Right forelimb (tissue), 1 donor: Measurements from ENCODE around the gene OSER1.
A peak's percentile ranks its signal among the peaks of the same experiment; 100 is the strongest.
"Not testable (repeated sequence)": the region's sequence is repeated elsewhere in the genome, so short reads cannot be mapped to it uniquely, and the experiment has no call there.

Experiments used
- DNase-seq: peaks from one replicate; pipeline ENCODE4 v3.0.0-alpha.2; 2018

The OSER1 gene

DNA sequence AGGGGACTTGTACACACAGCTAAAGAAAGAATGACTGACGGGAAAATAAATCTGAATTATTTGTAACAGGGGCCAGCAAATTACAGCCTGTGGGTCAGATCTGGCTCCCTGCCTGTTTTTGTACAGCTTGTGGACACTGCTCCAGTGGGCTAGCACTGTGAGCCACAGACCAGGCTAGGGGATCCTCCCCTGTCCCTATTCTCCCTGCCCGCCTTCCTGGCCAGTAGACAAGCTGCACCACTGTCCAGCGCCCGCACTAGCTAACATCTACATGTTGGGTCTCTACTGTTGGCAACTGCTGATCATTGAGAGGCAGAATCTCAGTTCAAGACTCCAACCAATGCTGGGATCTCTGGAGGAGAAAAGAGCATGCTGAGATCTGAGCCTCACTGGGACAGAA, 10.7 kb downstream of the OSER1 start:
- no peak for DNase-seq

GRCh38 chr20:44198872-44199271, 11.7 kb downstream of the OSER1 start:
- no peak for DNase-seq

DNA sequence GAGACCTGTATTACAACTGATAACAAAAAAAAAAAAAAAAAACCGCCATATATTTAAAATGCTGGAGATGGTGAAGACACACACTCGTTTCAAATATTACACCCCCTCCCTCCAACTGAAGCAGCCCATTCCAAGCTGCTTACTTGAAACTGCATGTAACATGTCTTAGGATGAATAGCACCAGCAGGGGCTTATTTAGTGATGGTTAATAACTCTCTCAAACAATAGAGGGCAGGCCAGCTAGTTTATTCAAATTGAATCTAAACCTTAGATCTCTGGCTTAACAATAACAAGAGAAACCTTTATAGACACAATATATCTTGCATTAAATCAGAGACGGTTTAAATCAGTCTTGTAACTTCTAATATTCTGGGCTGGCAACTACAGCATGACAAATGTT, 14.3 kb downstream of the OSER1 start:
- no peak for DNase-seq

- DNase-seq, result no peak
These were observed 15.0 kb downstream of the OSER1 start for GRCh38 chr20:44195605-44196004.

DNA sequence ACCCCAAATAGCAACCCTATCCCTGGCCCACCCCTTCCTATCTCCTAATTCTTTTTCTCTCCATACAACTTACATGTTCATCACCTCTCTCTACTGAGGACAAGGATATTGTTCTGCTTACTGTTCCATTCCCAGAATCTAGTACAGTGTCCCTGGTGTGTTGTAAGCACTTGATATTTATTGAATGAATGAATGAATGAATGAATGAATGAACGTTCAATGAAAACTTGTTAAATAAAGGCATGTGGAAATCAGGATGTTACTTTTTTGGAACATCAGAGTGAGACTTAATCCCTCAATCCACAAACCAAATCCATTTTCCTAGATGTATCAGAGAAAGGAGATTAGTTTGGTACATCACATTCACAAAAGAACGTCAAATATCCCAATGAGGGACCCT, 16.8 kb downstream of the OSER1 start:
- no peak for DNase-seq

GRCh38 chr20:44191640-44192039, 18.9 kb downstream of the OSER1 start:
- not testable (repeated sequence) for DNase-seq

DNA sequence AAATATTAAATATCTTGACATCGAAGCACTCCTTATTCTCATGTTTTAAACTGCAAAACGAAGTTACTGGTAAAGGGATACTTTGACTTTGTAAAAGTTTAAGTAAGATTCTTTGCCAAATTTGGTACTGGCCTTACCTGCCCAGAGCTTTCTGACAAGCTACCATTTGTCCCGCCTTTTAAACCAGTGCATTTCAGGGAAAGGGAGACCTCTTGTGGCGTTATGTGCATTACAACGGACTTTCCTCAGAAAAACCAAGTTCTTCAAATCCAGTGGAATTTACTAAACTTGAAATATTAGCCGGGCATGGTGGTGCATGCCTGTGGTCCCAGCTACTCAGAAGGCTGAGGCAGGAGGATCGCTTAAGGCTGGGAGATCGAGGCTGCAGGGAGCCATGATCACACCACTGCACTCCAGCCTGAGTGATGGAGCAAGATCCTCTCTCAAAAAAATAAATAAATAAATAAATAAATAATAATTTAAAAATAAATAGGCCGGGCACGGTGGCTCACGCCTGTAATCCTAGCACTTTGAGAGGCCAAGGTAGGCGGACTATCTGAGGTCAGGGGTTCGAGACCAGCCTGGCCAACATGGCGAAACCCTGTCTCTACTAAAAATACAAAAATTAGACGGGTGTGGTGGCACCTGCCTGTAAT, 20.2 kb downstream of the OSER1 start:
- peak; percentile 74 for DNase-seq

GRCh38 chr20:44188752-44189151, 21.8 kb downstream of the OSER1 start:
- no peak for DNase-seq

DNA sequence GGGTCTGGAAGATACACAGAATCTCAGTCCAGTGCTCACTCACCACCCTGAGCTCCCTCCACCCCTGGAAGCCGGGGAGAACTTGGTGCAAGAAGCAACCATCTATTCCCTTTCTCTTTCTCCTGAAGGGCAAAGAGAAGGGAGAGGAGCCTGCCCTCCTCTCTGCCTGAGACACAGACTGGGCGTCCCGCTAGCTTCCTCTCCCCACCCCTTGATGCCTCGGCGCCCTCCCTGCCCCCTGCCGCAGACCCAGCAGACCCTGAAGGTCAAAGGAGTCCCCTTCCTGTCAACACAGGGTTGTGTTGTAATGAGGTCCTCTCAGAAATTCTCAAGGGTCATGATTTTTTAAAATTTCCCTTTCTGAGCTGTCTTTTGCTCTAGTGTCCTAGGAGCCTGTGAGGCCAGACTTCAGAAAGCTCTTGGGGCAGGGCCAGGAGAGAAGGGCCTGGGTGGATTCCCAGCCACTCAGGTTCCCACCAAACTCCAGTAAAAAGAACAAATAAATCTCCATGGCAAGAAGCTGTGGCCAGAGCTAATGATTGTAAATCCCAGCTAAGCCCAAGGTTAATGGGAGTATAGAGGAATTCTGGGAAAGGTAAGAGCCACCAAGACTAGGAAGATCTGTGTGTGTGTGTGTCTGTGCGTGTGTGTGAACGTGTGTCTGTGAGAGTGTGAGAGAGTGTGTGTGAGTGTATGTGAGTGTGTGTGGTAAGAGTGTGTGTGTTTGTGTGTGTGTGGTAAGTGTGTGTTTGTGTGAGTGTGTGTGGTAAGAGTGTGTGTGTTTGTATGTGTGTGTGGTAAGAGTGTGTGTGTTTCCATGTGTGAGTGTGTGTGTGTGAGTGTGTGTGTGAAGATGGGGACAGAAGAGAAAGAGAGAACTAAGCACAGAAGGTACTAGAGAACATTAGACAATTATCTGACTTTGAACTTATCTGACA, 22.5 kb downstream of the OSER1 start:
- DNase-seq, result no peak

- DNase-seq, result peak; percentile 63
These were observed 23.4 kb downstream of the OSER1 start, which contains the start of gene JPH2 for GRCh38 chr20:44187054-44187771. JPH2 (minus strand) TSS chr20:44187188; CDS start chr20:44186705, 483 bp downstream.

- DNase-seq, result no peak
These were observed 23.9 kb downstream of the OSER1 start for GRCh38 chr20:44186674-44187053.

DNA sequence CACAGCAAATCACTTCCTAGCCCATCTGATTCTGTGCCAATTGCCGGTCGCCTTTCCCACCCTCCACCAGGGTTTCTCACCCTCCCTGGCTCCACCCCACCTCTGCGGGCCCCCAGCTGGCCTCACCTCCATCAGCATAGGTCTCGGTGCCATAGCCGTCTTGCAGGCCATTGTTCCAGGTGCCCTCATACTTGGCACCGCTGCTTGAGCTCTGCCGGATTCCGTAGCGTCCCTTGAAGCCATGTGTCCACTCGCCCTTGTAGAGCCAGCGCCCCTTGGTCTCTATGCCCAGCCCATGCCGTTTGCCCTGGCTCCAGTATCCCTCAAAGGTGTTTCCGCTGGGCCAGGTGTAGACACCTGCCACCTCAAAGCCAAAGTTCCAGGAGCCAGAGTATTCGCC, 24.4 kb downstream of the OSER1 start:
- DNase-seq, result no peak

DNA sequence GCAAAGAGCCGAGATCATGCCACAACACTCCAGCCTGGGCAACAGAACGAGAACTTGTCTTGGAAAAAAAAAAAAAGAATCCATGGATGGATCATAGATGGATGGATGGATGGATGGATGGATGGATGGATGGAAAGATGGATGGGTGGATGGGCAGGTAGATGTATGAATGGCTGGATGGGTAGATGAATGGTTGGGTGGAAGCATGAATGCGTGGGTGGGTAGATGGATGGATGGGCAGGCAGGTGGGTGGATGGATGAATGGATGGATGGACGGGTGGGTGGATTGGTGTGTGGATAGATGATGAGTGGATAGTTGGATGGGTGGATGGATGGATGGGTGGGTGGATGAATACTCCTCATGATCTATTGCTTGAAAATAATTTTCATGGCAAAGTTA, 25.0 kb downstream of the OSER1 start:
- DNase-seq, result no peak

GRCh38 chr20:44183282-44183681, 27.3 kb downstream of the OSER1 start:
- no peak for DNase-seq

- no peak for DNase-seq
These were observed 27.7 kb downstream of the OSER1 start for GRCh38 chr20:44182863-44183262.

GRCh38 chr20:44182135-44182765, 28.3 kb downstream of the OSER1 start:
- no peak for DNase-seq

DNA sequence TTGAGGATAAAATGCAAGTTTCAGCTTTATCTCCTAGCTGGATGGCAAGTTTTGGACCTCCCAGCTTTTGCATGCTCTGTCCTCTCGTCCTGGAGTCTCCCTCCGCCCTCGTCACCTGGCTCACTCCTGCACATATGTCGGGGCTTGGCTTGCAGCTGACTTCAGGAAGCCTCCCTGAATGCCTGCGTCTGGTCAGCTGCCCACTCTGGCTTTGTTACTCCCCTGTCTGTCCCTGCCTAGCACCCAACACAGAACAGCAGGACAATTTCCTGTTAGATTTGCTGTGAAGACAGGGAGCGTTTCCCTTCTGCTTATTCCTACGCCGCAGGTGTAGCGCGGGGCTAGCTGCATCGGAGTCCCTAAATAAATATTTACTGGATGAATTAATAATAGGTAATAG, 29.0 kb downstream of the OSER1 start:
- no peak for DNase-seq

GRCh38 chr20:44180814-44181213, 29.8 kb downstream of the OSER1 start:
- DNase-seq, result peak; percentile 64

- peak; percentile 66 for DNase-seq
These were observed 33.6 kb downstream of the OSER1 start for GRCh38 chr20:44176833-44177534.

- DNase-seq, result peak; percentile 69
These were observed 35.4 kb downstream of the OSER1 start for GRCh38 chr20:44174996-44175765.

DNA sequence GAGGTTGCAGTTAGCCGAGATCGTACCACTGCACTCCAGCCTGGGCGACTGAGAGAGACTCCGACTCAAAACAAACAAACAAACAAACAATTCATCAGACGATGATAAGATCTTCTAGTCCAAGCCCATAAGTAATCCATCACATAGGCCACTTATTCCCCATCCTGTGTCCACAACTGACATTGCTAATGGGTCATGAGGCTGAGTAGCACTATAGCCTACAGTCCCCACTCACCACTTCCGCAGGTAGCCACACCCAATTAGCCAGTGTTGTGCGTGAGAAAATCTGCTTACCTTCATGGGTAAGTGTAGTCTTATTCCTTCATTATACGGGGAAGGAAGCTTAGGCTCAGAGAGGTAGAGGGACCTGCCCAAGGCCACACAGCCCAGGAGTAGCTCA, 36.7 kb downstream of the OSER1 start:
- no peak for DNase-seq

DNA sequence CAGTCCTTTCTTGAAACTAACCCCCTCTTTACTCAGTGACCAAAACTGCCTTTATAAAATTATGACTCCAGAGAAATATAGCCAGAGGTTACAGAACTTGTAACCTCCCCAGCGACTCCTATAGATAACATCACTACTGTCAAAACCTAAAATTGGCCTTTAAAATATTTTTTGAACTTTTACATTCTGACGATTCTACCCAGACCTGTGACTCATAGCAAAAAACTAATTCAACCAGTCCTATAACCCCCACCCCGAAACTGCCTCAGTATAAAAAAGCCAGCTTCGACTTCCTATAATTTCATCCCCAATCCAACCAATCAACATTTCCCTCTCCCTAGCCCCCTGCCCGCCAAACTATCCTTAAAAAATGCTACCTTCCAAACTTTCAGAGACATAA, 37.5 kb downstream of the OSER1 start:
- no peak for DNase-seq
